Right hindlimb (tissue), 1 donor: ENCODE measurements around the gene C3AR1.
A peak's percentile ranks its signal among the peaks of the same experiment; 100 is the strongest.
"Not testable (repeated sequence)": the region's sequence is repeated elsewhere in the genome, so short reads cannot be mapped to it uniquely, and the experiment has no call there.

Source experiments
- DNase-seq: peaks from one replicate; pipeline ENCODE4 v3.0.0-alpha.2; 2018

The C3AR1 gene

GRCh38 chr12:8026291-8026900 lies 39.8 kb downstream of the C3AR1 start:
- peak; percentile 99 for DNase-seq

DNA sequence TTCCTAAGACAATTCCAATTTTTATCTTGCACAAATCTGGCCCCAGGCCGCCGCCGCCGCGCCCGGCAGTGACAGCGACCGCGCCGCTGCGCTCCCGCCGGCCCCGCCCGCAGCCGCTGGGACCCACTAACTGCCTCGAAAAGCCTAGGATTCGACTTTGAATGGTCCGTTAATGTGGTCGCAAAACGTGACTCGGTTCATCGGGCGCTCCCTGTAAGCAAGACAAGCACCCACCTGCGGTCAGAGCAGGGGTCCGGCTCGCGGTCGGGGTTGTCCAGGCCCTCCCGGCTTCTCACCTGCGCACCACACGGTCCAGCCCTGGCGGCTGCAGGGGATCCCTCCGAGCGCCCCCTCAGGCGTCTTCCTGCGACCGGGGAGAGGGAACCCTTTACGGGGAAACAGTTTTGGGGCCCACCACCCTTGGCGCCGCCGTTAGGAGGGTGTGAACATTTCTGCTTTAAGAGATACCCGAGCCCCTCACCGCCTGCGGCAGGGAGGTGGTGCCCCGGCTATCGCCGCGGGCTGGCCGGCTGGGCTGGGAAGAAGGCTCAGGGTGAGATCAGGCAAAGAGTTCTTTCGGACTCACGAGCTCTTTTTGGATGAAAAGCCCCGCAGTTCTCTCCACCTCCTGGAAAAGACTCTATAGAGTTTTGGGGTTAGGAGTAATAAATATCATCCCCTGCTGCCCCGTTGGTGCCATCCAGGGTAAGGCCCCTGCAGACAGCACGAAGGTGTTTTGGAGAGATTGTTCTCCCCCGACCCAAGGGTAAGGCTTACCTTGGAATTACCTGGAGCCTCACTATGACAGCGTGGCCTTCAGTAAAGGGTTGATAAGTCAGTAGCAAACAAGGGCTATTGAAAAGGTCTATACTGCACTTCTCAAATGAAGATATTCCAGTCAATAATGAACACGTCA lies 47.2 kb downstream of the C3AR1 start:
- DNase-seq, result peak; percentile 61

GRCh38 chr12:8018213-8018612 lies 47.9 kb downstream of the C3AR1 start:
- not testable (repeated sequence) for DNase-seq

- DNase-seq, result no peak
These were observed 51.3 kb downstream of the C3AR1 start for GRCh38 chr12:8014836-8015235.

- DNase-seq, result no peak
These were observed 53.4 kb downstream of the C3AR1 start for GRCh38 chr12:8012651-8013309.

DNA sequence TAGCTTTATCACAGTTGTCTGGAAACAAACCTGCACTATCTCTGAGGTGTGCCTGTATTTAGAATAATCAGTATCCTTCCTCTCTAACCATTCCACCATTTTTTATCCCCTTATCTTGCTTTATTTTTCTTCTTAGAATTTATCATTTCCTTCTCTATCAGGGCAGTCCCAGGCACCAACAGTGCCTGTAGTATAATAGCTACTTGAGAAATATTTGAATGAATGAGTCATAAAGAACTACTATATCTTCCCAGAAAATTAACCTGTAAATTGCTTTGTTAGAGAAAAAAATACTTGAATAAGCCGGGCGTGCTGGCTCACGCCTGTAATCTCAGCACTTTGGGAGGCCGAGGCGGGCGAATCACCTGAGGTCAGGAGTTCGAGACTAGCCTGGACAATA lies 54.8 kb downstream of the C3AR1 start:
- DNase-seq, result no peak
